DND-41 (cell line): Measurements from ENCODE around the gene SIRT5.

Source experiments
- CTCF ChIP-seq: IDR thresholded peaks from 2 replicates; pipeline ENCODE4 v1.5.1; 2012; ENCODE audit warnings: borderline replicate concordance, low read length, moderate library complexity, mild to moderate bottlenecking; ENCODE audit not compliant: poor library complexity, severe bottlenecking; ENCODE audit errors: extremely low read depth
- EZH2 ChIP-seq: IDR thresholded peaks from 3 replicates; pipeline ENCODE4 v1.6.1; 2012; ENCODE audit warnings: borderline replicate concordance, low read depth, mild to moderate bottlenecking, moderate library complexity, low read length, inconsistent platforms; ENCODE audit not compliant: severe bottlenecking

- TF ChIP-seq CTCF (no peak), EZH2 (no peak)
These were observed 55.2 kb downstream of the SIRT5 start for GRCh38 chr6:13629459-13630116.
